GM21381 (cell line): ENCODE measurements around the gene ARHGAP24.
"Not testable (repeated sequence)": the region's sequence is repeated elsewhere in the genome, so short reads cannot be mapped to it uniquely, and the experiment has no call there.

Experiments
- ATAC-seq: cut with Tn5 transposase; IDR thresholded peaks from one replicate; pipeline ENCODE4 v1.9.1; 2021; ENCODE audit warnings: mild to moderate bottlenecking, moderate library complexity; ENCODE audit not compliant: unreplicated experiment

Gene ARHGAP24

DNA sequence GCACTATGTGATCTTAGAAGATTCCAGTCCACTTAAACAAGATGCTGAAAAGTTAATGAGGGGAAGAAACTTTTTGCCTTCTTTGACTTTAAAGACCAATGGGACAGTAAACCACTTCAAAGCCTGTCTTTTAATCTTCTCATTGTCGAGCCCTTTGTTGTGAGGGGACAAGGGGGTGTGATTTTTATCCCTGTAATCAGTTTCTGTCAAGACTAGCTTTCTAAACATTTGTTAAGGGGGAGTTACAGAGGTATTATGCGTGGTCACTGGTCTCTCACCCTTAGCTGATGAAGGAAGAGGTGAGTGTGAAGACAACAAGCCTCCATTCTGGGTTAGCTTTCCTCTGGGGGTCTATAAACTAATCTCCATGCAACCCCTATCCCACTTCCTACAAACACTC lies 409.3 kb downstream of the ARHGAP24 start:
- no peak for ATAC-seq

GRCh38 chr4:85886665-85887064 lies 411.7 kb downstream of the ARHGAP24 start:
- ATAC-seq, result no peak

GRCh38 chr4:85889314-85889713 lies 414.4 kb downstream of the ARHGAP24 start:
- no peak for ATAC-seq

DNA sequence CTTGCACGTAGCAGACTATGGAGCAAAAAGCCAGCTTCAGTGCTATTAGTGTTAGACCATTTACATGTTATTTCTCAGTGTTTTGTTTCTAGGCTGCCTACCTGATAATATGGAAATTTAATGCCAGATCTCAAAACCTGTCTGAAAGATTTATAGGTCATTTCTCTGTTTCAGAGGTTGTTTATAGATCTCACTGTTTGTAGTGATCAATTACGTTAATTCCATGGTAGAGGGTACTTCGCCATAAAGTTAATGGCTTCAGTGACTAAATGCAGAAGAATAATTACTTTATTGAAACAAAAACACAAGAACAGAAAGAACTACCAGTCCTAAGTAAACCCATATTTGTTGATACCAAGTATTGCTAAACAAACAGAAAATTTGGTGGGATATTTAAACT lies 420.8 kb downstream of the ARHGAP24 start:
- ATAC-seq, result no peak

- no peak for ATAC-seq
These were observed 423.3 kb downstream of the ARHGAP24 start for GRCh38 chr4:85898231-85898630.

- no peak for ATAC-seq
These were observed 426.6 kb downstream of the ARHGAP24 start for GRCh38 chr4:85901500-85901899.

- ATAC-seq, result not testable (repeated sequence)
These were observed 427.7 kb downstream of the ARHGAP24 start for GRCh38 chr4:85902647-85903046.

DNA sequence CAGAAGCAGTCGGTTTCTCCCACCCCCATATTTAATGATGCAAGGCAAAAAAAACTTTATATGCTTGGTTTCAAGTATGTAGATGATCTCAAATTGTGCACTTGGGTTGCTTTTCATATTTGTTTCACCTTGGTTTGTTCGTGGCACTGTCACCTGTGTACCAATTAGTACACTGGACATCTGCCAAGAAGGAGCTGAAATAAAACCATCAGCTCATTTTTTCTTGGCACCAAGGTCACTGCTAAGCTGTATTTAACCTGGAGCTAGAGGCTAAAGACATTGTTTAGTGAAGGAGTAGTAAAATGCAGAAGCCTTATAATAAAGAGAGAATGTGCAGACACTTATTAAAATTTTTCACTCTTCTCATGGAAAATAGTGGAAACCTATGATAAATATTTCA lies 430.8 kb downstream of the ARHGAP24 start:
- ATAC-seq, result no peak

GRCh38 chr4:85907001-85907400 lies 432.1 kb downstream of the ARHGAP24 start:
- no peak for ATAC-seq

- ATAC-seq, result no peak
These were observed 434.9 kb downstream of the ARHGAP24 start for GRCh38 chr4:85909851-85910250.

DNA sequence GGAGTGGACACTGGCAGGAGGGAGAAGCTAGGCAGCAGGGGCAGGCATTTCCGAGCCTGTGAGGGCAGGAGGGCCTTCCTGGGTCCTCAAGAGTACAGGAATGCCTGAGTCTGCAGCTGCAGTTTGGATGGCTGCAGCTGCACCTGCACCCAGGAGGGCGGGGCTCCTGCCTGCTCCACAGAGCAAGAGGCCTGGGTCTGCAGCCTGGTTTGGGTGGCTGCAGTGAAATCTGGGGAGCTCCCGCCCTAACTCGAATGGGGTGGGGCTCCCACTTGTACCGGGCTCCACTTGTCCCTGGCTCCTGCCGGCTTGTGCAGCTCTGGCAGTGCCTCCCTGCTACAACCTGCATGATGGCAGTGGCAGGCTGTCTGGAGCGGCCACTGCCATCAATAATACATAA lies 436.0 kb downstream of the ARHGAP24 start:
- no peak for ATAC-seq

- no peak for ATAC-seq
These were observed 439.2 kb downstream of the ARHGAP24 start for GRCh38 chr4:85913931-85914694.

GRCh38 chr4:85915570-85915969 lies 440.6 kb downstream of the ARHGAP24 start:
- ATAC-seq, result not testable (repeated sequence)

DNA sequence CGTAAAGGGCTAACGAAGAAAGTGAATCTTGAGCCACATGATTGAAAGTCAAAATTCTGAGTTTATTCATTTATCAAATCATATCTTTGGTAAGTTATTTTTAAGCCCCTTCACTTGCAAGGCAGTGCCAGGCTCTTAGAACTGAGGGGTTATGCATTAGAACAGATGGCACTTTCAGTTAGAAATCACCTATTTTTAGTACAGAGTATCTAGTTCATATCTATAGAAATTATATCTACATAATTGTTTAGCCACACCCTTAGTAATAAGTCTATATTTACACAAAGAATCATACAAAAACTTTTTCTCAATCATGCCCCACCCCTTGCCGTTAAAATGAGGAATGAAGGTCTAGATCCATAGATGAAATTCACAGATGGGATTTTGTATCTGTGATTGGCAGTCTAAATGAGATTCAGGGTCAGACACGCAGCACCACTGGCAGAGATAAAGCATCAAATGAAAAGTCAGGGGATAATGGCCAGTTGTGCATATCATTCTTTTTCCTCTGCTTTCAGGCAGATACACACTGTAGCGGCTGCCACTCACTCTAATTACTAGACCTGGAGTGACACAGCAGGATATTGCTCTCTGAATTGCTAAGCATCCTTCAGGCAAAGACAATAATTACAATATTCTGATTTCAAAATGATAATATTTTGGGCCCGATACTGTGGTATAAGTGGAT lies 444.4 kb downstream of the ARHGAP24 start:
- no peak for ATAC-seq

DNA sequence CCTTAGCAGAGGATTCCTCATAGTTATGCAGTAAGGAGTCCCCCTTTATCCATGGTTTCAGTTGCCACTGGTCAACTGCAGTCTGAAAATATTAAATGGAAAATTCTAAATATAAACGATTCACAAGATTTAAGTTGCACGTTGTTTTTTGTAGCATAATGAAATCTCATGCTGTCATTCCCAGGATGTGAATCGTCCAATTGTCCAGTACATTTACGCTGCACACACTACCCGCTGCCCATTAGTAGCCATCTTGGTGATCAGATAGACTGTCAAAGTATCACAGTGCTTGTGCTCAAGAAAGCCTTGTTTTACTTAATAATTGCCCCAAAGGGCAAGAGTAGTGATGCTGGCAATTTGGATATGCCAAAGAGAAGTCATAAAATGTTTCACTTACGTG lies 450.1 kb downstream of the ARHGAP24 start:
- ATAC-seq, result no peak

GRCh38 chr4:85928775-85929591 lies 454.0 kb downstream of the ARHGAP24 start:
- peak; percentile 59 for ATAC-seq

GRCh38 chr4:85929961-85930665 lies 455.2 kb downstream of the ARHGAP24 start:
- no peak for ATAC-seq

DNA sequence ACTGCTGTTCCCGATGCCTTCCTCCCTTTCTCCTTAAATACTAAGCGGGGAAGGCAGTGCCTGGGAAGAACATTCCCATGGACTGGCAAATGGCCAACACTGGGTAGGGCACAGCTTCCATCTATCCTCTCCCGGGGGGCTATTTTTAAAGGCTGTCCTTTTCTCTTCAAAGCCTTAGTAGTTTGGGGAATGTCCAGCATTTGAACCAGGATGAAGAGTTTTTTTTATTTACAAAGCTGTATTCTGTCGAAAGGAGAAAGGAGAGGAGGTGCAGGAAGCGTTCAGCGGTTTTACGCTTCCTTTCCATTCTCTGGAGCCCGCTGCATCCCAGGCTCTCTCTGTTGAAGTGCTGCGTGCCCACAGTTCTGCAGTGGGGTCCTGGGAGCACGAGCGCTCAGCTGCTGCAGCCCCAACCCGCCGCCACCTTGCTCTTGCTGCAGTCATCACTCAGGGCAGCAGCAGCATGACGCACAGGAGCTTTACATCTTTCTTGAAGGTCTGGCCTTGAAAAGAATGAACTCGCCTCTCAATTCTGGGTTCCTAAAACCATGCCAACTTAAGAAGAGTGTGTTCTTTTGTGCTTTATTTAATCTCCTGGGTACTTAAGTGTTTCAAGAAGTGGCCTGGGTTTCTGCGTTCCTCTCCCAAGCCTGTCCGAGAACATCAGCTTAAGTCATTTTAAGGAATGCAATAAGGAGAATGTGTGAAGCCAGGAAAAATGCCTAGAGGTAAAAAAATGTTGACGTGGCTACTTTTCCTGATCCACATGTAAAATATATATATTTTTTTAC lies 457.7 kb downstream of the ARHGAP24 start:
- ATAC-seq, result no peak

- no peak for ATAC-seq
These were observed 458.3 kb downstream of the ARHGAP24 start for GRCh38 chr4:85933291-85933640.

- ATAC-seq, result no peak
These were observed 462.6 kb downstream of the ARHGAP24 start for GRCh38 chr4:85937507-85937906.
